Brain microvascular endothelial cell (primary cell): ENCODE results near the gene PPT2.
A peak's percentile ranks its signal among the peaks of the same experiment; 100 is the strongest.

Source experiments
- DNase-seq: peaks from one replicate; pipeline ENCODE4 v3.0.0-alpha.2; 2020
- H3K27ac ChIP-seq: fragments of 250-450 bp; sonication (Bioruptor Pico); 2 replicates; pipeline ENCODE4 v1.5.1; 2020; ENCODE audit warnings: mild to moderate bottlenecking, moderate library complexity
- H3K27me3 ChIP-seq: fragments of 250-450 bp; sonication (Bioruptor Pico); replicated peaks from 2 replicates; pipeline ENCODE4 v1.5.1; 2020; ENCODE audit warnings: mild to moderate bottlenecking
- H3K36me3 ChIP-seq: fragments of 250-450 bp; sonication (Bioruptor Pico); replicated peaks from 2 replicates; pipeline ENCODE4 v1.5.1; 2020; ENCODE audit warnings: mild to moderate bottlenecking
- H3K4me3 ChIP-seq: 2 replicates; pipeline ENCODE4 v1.5.1; 2011; ENCODE audit warnings: low read depth, mild to moderate bottlenecking, control low read depth, low read length, moderate library complexity
- in situ Hi-C: cut with HindIII; loops from 2 replicates; pipeline ENCODE4 v1.10.0; 2017; ENCODE audit warnings: low sequenced_read_pairs, low pct_ligation_motif_present
- TF ChIP-seq, protein P1 (sequence below): IDR thresholded peaks from 2 replicates; pipeline ENCODE4 v1.5.1; 2011; ENCODE audit warnings: low read depth, mild to moderate bottlenecking, moderate library complexity, low read length, control low read depth, inconsistent platforms; ENCODE audit errors: missing control alignments

The PPT2 gene

GRCh38 chr6:32158052-32158451 is 4.1 kb downstream of the PPT2 start:
- Histone ChIP-seq H3K4me3 (no peak overlapping the region), H3K27ac (no peak overlapping the region), H3K36me3 (peaks cover 12% of the 10 kb centered on the region), H3K27me3 (no peaks in the 10 kb centered on the region)
- TF ChIP-seq, protein P1, sequence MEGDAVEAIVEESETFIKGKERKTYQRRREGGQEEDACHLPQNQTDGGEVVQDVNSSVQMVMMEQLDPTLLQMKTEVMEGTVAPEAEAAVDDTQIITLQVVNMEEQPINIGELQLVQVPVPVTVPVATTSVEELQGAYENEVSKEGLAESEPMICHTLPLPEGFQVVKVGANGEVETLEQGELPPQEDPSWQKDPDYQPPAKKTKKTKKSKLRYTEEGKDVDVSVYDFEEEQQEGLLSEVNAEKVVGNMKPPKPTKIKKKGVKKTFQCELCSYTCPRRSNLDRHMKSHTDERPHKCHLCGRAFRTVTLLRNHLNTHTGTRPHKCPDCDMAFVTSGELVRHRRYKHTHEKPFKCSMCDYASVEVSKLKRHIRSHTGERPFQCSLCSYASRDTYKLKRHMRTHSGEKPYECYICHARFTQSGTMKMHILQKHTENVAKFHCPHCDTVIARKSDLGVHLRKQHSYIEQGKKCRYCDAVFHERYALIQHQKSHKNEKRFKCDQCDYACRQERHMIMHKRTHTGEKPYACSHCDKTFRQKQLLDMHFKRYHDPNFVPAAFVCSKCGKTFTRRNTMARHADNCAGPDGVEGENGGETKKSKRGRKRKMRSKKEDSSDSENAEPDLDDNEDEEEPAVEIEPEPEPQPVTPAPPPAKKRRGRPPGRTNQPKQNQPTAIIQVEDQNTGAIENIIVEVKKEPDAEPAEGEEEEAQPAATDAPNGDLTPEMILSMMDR = no peak
- in situ Hi-C loops = no loop called here
- DNase-seq = no peak

DNA sequence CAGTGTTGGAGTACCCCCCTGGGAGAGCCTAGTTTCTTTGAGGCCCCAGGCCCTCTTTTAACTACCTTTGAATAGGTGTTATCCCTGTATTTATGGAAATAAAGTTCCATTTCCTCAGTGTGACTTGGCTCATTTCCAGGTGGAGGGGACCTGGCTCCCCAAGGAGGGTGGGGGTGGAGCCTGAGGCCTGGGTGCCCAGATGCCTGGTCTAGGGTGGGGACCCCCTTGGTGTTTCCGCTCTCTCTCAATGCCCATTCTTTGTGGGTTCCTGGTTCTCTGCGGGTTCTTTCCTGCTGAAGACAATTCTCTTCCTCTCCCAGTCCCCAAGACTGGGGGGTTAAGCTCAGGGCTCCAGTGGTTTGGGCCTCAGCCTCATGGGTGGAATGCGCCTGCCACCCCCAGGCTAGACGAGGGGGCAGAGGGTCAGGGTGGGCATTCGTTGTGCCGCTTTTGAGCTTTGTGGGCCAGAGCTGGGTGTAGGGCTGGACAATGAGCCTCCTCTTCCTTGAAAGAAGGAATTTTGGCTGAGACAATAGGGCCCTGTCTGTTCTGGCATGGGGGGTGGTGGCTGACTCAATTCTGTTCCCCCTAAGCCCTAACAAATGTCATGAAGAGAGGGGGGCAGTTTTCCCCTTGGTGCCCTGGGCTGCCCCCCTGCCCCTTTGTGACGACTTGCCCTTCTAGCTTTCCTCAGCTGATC is 9.8 kb downstream of the PPT2 start:
- H3K4me3 ChIP-seq = no peak overlapping the region
- TF ChIP-seq, protein P1 = no peak
- no peaks in the 10 kb centered on the region for H3K27me3 ChIP-seq
- no peak for DNase-seq
- in situ Hi-C loops = no loop called here
- no peak overlapping the region for H3K27ac ChIP-seq
- H3K36me3 ChIP-seq = peaks cover 25% of the 10 kb centered on the region

GRCh38 chr6:32164295-32164694 is 10.4 kb downstream of the PPT2 start, which contains the start of gene EGFL8:
Gene EGFL8, plus strand, starts transcription at chr6:32164595. Its CDS starts 1,571 bp downstream, at chr6:32166166.
- H3K27me3 ChIP-seq = no peaks in the 10 kb centered on the region
- no peak for DNase-seq
- no peak within 1 kb of the TSS for H3K27ac ChIP-seq
- no peak within 1 kb of the TSS for H3K4me3 ChIP-seq
- TF ChIP-seq, protein P1 = no peak
- in situ Hi-C loops = no loop called here
- H3K36me3 ChIP-seq = peaks cover 30% of the 10 kb centered on the region

DNA sequence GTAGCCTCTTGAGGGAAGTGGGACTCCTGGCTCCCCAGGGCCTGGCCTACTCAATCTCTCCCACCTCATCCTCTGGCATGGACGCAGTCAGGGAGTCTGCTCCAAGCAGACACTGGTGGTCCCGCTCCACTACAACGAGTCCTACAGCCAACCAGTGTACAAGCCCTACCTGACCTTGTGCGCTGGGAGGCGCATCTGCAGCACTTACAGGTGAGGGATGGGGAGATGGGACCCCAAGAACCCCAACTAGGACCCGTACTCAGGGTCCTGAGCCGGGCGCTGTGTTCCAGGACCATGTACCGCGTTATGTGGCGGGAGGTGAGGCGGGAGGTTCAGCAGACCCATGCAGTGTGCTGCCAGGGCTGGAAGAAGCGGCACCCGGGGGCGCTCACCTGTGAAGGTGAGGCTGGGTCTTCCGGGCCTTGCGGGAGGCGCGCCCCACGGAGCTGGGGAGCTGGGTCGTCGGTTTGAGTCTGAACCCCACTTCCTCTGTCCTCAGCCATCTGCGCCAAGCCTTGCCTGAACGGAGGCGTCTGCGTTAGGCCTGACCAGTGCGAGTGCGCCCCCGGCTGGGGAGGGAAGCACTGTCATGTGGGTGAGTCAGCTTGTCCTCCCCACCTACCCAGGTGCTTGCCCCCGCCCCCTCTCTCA is 12.6 kb downstream of the PPT2 start:
- Histone ChIP-seq H3K27me3 (no peaks in the 10 kb centered on the region), H3K4me3 (no peak overlapping the region), H3K36me3 (peaks cover 45% of the 10 kb centered on the region), H3K27ac (no peak overlapping the region)
- TF ChIP-seq, protein P1 = peak; percentile 49
- DNase-seq = no peak
- in situ Hi-C loops = no loop called here

DNA sequence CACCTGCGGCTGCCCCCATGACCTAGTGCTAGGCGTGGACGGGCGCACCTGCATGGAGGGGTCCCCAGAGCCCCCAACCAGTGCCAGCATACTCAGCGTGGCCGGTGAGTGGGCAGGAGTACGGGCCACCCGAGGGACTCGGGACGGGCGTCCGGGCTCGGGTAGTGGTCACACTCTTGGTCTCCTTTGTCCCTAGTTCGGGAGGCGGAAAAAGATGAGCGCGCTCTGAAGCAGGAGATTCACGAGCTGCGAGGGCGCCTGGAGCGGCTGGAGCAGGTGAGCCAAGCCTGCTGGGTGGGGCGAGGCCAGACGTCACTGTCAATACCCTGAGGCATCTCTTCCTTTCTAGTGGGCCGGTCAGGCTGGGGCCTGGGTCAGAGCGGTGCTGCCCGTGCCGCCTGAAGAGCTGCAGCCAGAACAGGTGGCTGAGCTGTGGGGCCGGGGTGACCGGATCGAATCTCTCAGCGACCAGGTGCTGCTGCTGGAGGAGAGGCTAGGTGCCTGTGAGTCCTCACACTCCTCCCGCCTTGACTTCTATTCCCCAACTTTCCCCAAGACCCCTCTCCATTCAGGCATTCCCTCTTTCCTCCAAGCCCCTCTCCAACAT is 13.3 kb downstream of the PPT2 start:
- TF ChIP-seq, protein P1 = no peak
- DNase-seq = no peak
- H3K4me3 ChIP-seq = no peak overlapping the region
- peaks cover 43% of the 10 kb centered on the region for H3K36me3 ChIP-seq
- H3K27ac ChIP-seq = no peak overlapping the region
- in situ Hi-C loops = no loop called here
- no peaks in the 10 kb centered on the region for H3K27me3 ChIP-seq
